HG03066 (cell line): ENCODE results near the gene SORL1-AS1.
"Not testable (repeated sequence)": the region's sequence is repeated elsewhere in the genome, so short reads cannot be mapped to it uniquely, and the experiment has no call there.

Source experiments
- ATAC-seq: cut with Tn5 transposase; IDR thresholded peaks from one replicate; pipeline ENCODE4 v1.9.1; 2021; ENCODE audit warnings: low read depth; ENCODE audit not compliant: unreplicated experiment

SORL1-AS1 gene

DNA sequence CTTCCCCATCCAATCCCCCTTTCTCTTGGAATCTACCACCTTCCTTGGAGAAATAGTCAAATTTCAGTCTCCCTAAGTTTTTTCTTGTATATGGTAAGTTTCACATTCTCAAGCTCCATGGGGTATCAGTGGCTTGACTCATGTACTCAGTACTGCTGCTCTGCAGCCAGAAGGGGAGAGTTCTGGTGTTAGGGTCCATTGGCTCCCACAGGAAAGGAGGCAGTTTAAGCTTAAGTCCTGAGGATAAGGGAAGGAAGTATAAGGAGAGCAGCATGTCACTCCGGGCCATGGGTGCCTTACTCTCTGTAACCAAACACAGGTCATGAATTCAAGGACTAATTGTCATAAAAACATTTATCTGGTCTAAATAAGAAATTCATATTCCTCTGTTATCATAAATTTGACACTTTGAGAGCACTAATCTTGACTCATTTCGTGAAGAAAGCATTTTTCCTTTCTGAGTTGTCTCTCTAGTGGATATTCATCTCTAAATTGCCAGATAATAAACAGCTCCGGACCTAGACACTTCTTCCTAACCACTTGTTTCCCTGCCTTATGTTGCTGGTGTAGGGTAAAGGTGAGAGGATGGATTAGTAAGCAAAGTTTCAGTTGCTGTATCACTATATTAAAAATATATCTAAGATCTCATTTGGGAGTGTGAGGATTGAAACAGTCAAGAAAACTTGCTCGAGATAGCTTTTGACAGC, 20.8 kb downstream of the SORL1-AS1 start:
- no peak for ATAC-seq

GRCh38 chr11:121429556-121429955, 23.2 kb downstream of the SORL1-AS1 start:
- no peak for ATAC-seq

DNA sequence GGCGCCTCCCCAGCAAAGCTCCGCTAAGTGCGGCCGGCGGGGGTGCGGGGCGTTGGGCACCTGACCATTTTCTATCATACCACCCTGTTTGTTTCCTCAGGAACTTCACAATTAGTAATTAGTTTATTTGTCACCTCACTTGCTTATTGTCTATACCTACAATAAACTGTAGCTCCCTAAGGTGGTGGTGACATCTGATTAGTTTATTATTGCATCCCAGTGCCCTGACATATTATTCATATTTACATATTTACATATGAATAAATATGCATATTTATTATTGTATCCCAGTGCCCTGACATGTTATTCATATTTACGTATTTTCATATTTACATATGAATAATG, 25.4 kb downstream of the SORL1-AS1 start:
- ATAC-seq: no peak

- ATAC-seq: no peak
These were observed 26.0 kb downstream of the SORL1-AS1 start for GRCh38 chr11:121426476-121427399.

DNA sequence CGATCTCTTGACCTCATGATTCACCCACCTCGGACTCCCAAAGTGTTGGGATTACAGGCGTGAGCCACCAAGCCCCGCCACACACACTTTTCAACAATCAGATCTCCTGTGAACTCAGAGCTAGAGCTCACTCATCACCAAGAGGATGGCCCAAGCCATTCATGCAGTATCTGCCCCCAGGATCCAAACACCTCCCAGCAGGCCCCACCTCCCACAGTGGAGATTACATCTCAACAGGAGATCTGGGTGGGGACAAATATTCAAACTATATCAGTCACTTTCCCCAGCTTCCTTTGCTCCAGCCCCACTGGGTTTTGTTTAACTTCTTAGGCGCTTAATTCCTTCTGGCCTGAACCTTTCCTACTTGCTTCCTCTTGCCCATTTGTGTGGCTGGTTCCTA, 26.9 kb downstream of the SORL1-AS1 start:
- no peak for ATAC-seq

DNA sequence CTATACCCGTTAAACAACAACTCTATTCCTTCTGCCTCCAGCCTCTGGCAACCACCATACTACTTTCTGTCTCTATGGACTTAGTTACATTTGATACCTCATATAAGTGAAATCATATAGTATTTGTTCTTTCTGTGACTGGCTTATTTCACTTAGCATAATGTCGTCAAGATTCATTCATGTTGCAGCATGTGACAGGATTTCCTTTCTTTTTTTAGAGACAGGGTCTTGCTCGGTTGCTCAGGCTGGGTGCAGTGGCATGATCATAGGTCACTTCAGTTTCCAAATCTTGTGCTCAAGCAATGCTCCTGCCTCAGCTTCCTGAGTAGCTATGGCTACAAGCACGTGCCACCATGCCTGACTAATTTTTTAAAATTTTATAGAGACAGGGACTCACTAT, 30.1 kb downstream of the SORL1-AS1 start:
- peak; percentile 46 for ATAC-seq

GRCh38 chr11:121421149-121421901, 31.4 kb downstream of the SORL1-AS1 start:
- ATAC-seq: no peak

DNA sequence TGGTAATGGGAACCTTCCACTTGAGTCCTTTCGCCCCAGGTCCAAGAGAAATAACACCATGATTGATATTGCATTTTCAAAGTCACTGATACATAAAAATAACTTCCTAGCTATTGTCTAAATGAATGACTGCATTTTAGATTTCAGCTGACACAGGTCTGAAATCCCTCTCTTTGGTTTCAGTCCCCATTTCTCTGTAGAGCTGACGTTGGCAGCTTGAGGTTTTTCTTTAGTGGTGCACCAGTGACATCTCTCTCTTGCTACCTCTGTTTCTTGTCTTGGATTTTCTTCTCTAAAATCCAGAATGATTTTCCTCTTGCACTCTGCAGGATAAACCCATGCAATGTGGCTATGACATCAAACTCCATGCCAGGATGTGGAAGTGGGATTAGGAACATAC, 32.4 kb downstream of the SORL1-AS1 start:
- ATAC-seq: no peak

DNA sequence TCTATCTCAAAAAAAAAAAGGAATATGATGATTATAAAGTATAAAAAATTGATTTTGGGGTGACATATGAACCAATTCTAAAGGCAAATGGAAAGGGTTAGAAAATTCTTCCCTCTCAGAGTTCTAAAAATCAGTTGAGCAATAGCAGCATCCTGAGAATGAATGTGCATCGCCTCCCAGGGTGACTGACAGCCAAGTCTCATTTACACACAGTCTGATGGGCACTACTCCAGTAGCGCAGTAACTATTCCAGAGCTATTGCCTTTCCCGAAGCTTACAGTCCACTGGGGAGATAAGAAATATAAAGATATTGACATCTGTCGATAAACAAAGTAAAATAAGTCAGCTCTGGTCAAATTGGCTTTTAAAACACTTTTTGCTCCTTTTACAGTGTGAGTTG, 32.9 kb downstream of the SORL1-AS1 start:
- ATAC-seq: no peak

GRCh38 chr11:121418625-121419114, 34.1 kb downstream of the SORL1-AS1 start:
- no peak for ATAC-seq

- no peak for ATAC-seq
These were observed 35.2 kb downstream of the SORL1-AS1 start for GRCh38 chr11:121417607-121418006.

DNA sequence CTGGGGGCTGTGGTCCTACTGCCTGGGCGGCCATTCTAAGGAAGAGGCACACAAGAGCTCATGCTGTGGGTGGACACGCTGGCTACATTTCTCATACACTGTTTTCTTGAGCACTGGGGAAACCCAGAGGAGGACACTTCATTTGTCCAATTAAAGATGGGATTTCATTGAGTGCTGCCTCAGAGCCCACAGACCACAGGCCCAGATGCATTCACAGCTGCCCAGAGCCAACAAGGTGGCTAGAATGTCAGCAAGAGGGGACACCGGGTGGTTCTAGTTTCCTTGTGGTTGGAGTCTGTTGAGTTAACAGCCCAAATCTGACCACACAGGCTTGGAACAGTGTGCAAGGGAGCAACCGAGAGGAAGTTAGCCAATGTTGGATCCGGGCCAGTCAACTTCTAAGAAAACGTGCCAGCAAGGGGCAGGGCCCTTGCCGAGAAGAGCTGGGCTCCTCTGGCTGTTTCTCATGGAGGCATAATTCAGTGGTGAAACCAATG, 35.7 kb downstream of the SORL1-AS1 start:
- ATAC-seq: peak; percentile 63

GRCh38 chr11:121415856-121416255, 36.9 kb downstream of the SORL1-AS1 start:
- ATAC-seq: no peak

GRCh38 chr11:121414141-121414913, 38.4 kb downstream of the SORL1-AS1 start:
- no peak for ATAC-seq

- ATAC-seq: no peak
These were observed 39.9 kb downstream of the SORL1-AS1 start for GRCh38 chr11:121412711-121413415.

GRCh38 chr11:121412000-121412587, 40.7 kb downstream of the SORL1-AS1 start:
- ATAC-seq: no peak

GRCh38 chr11:121411330-121411729, 41.4 kb downstream of the SORL1-AS1 start:
- not testable (repeated sequence) for ATAC-seq

- ATAC-seq: not testable (repeated sequence)
These were observed 42.7 kb downstream of the SORL1-AS1 start for GRCh38 chr11:121410041-121410440.

DNA sequence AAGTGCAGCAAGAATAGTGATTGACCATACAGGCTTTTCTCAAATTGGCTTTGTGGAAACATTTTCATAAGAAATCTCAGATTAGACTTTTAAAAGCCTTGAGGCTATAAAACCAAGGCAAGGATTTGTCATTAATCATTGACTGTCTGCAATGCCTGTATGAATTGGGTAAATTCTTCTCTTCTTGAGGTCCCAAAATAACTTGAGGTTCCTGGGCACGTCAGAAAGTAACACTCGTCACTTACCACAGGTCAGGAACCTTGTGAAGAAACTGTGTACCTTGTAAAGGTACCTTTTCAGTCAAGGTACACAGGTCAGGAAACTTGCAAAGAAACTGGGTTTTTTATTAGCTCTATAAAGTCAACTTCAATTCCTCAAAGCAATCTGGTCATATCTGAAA, 43.9 kb downstream of the SORL1-AS1 start:
- ATAC-seq: no peak
